SK-N-SH (cell line): ENCODE data around the gene LDHD. TPM values are rescaled to one million over a fixed set of nuclear protein-coding genes. Genes with fewer than 3 reads are reported as not detected.
A peak's percentile ranks its signal among the peaks of the same experiment; 100 is the strongest.

Experiments used
- CTCF ChIA-PET: fragments of 300-600, 350-600 bp; formaldehyde crosslinking; extraction: SDS; loops from one replicate; lab custom pipeline; 2021; lab: Yijun Ruan, JAX
- POLR2A ChIA-PET: fragments of 350-600 bp; sonication (Branson Sonifier 250); formaldehyde crosslinking; extraction: SDS; loops from one replicate; lab custom pipeline; 2020; ENCODE audit warnings: antibody characterized with exemption, inconsistent platforms; lab: Yijun Ruan, JAX
- DNase-seq: peaks from one replicate; pipeline ENCODE4 v3.0.0; 2012
- H2AFZ ChIP-seq: fragments of 200-600 bp; sonication (generic); 2 replicates; pipeline ENCODE4 v1.8.1; 2016; ENCODE audit warnings: antibody characterized with exemption, mild to moderate bottlenecking, low read depth
- H3F3A ChIP-seq: fragments of 200-600 bp; sonication (generic); replicated peaks from 2 replicates; pipeline ENCODE3; 2016; ENCODE audit warnings: antibody characterized with exemption, mild to moderate bottlenecking; ENCODE audit not compliant: insufficient read depth
- H3K27ac ChIP-seq, 2 experiments: fragments of 200-500 bp in 1 of 2; fragments of 200-600 bp in 1 of 2; sonication (Bioruptor generic) in 1 of 2; sonication (generic), shearing (Covaris generic) in 1 of 2; 2 replicates each; pipeline versions ENCODE4 v1.5.1 to v1.6.1; 2014 to 2016; ENCODE audit warnings: low read depth in 2 of 2, inconsistent platforms in 1 of 2, low read length in 1 of 2, mild to moderate bottlenecking in 1 of 2, mixed read lengths in 1 of 2
- H3K27me3 ChIP-seq: fragments of 200-600 bp; sonication (generic), shearing (Covaris generic); 2 replicates; pipeline ENCODE4 v1.6.1; 2016; ENCODE audit warnings: mixed run types; ENCODE audit not compliant: insufficient read depth
- H3K36me3 ChIP-seq, 2 experiments: fragments of 200-500 bp in 1 of 2; fragments of 200-600 bp in 1 of 2; sonication (Bioruptor generic) in 1 of 2; sonication (generic) in 1 of 2; replicated peaks in 1 of 2; 2 replicates each; pipeline versions ENCODE3 to v1.5.1; 2014 to 2016; ENCODE audit warnings: low read length in 1 of 2, mild to moderate bottlenecking in 1 of 2; ENCODE audit not compliant: insufficient read depth in 2 of 2, control insufficient read depth in 1 of 2
- H3K4me1 ChIP-seq, 2 experiments: fragments of 200-500 bp in 1 of 2; fragments of 200-600 bp in 1 of 2; sonication (Bioruptor generic) in 1 of 2; sonication (generic), shearing (Covaris generic) in 1 of 2; 2 replicates each; pipeline versions ENCODE4 v1.5.1 to v1.6.1; 2014 to 2016; ENCODE audit warnings: low read depth in 1 of 2, low read length in 1 of 2, mixed run types in 1 of 2; ENCODE audit not compliant: insufficient read depth in 2 of 2, control insufficient read depth in 1 of 2
- H3K4me2 ChIP-seq: fragments of 200-600 bp; sonication (generic), shearing (Covaris generic); 2 replicates; pipeline ENCODE4 v1.6.1; 2017; ENCODE audit warnings: mixed run types
- H3K4me3 ChIP-seq, 2 experiments: fragments of 200-500 bp in 1 of 2; fragments of 200-600 bp in 1 of 2; sonication (Bioruptor generic) in 1 of 2; sonication (generic), shearing (Covaris generic) in 1 of 2; 2 replicates each; pipeline versions ENCODE4 v1.5.1 to v1.8.1; 2014 to 2016; ENCODE audit warnings: low read depth in 2 of 2, inconsistent platforms in 1 of 2, low read length in 1 of 2, mild to moderate bottlenecking in 1 of 2, mixed read lengths in 1 of 2, moderate library complexity in 1 of 2
- H3K79me2 ChIP-seq: fragments of 200-600 bp; sonication (generic); 2 replicates; pipeline ENCODE4 v1.8.1; 2017; ENCODE audit warnings: mild to moderate bottlenecking; ENCODE audit not compliant: insufficient read depth
- H3K9ac ChIP-seq: fragments of 200-600 bp; sonication (generic); 2 replicates; pipeline ENCODE4 v1.6.1; 2017; ENCODE audit warnings: mixed run types
- H3K9me2 ChIP-seq: fragments of 200-600 bp; sonication (generic); 2 replicates; pipeline ENCODE4 v1.6.1; 2017; ENCODE audit warnings: mixed run types
- H3K9me3 ChIP-seq: fragments of 200-600 bp; sonication (generic); 2 replicates; pipeline ENCODE4 v1.6.1; 2017; ENCODE audit warnings: mixed run types, mild to moderate bottlenecking, moderate library complexity
- H4K20me1 ChIP-seq: fragments of 200-600 bp; sonication (generic); 2 replicates; pipeline ENCODE4 v1.6.1; 2017; ENCODE audit warnings: mild to moderate bottlenecking, mixed run types; ENCODE audit not compliant: insufficient read depth
- CHD2 ChIP-seq: fragments of 150-350 bp; IDR thresholded peaks from 2 replicates; pipeline ENCODE4 v1.6.1; 2018; ENCODE audit warnings: low read length; ENCODE audit not compliant: partially characterized antibody
- EZH2phosphoT487 ChIP-seq: fragments of 200-600 bp; sonication (generic); IDR thresholded peaks from 2 replicates; pipeline ENCODE4 v1.6.1; 2017; ENCODE audit warnings: low read depth, mixed run types, mild to moderate bottlenecking, antibody characterized with exemption, moderate library complexity, borderline replicate concordance
- IRF3 ChIP-seq: fragments of 150-350 bp; IDR thresholded peaks from 2 replicates; pipeline ENCODE4 v1.6.1; 2016; ENCODE audit warnings: mild to moderate bottlenecking, low read depth, low read length
- MEF2A ChIP-seq: IDR thresholded peaks from 2 replicates; pipeline ENCODE4 v1.4.0; 2012; ENCODE audit warnings: low read depth, borderline replicate concordance
- NRF1 ChIP-seq: IDR thresholded peaks from 2 replicates; pipeline ENCODE4 v1.6.1; 2012; ENCODE audit warnings: low read depth, mild to moderate bottlenecking, low read length
- RAD21 ChIP-seq: IDR thresholded peaks from 2 replicates; pipeline ENCODE4 v1.6.1; 2012; ENCODE audit warnings: mild to moderate bottlenecking, low read length
- RXRA ChIP-seq: IDR thresholded peaks from 2 replicates; pipeline ENCODE4 v1.4.0; 2012; ENCODE audit warnings: low read depth, mild to moderate bottlenecking, borderline replicate concordance
- SMC3 ChIP-seq: IDR thresholded peaks from 2 replicates; pipeline ENCODE4 v1.6.1; 2012; ENCODE audit warnings: low read depth, low read length, improper control_type of control experiment
- TAF1 ChIP-seq: IDR thresholded peaks from 2 replicates; pipeline ENCODE4 v1.6.1; 2012; ENCODE audit warnings: low read depth, mild to moderate bottlenecking, low read length, moderate library complexity, borderline replicate concordance
- WGBS: methylation state at CpG from one replicate; pipeline ENCODE4 v1.1.6; 2017; ENCODE audit warnings: low lambda C conversion rate; 5-methylcytosine and 5-hydroxymethylcytosine counted together
- polyA plus RNA-seq, 3 experiments: library from polyadenylated mRNA; depleted of rRNA; stranded (reverse); fragments of >200 nt; gene quantifications; 2 replicates each; pipeline ENCODE4 v1.2.3, GENCODE V29; 2012
- TF ChIP-seq, protein P1 (sequence below): IDR thresholded peaks from 2 replicates; pipeline ENCODE4; 2012
- TF ChIP-seq, protein P2 (sequence below): fragments of 150-350 bp; IDR thresholded peaks from 2 replicates; pipeline ENCODE4 v1.6.1; 2017; ENCODE audit warnings: antibody characterized with exemption, low read length, low read depth, borderline replicate concordance
- TF ChIP-seq, protein P3 (sequence below): IDR thresholded peaks from 2 replicates; pipeline ENCODE4 v1.4.0; 2012; ENCODE audit warnings: low read depth, borderline replicate concordance
- TF ChIP-seq, protein P4 (sequence below): IDR thresholded peaks from 2 replicates; pipeline ENCODE4 v1.4.0; 2012; ENCODE audit warnings: low read depth, borderline replicate concordance

The LDHD gene
- polyA plus RNA-seq, 1 of the 3 experiments (the other 2 are of a cell fraction), result 0.53 TPM

DNA sequence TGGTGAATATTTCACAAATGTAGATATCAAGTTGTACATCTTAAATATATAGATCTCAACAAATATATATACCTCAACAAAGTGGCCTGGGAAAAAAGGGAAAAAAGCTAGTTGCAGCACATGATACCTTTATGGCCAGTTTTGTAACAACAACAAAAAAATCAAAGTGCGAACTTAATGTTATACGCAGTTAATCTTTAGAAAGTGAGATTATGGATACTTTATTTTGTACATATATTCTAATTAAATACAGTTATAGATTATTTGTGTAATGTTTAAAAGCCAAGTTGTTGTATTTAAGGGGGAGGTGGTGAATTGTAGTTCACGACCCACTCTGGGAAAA lies 31.4 kb upstream of the LDHD start:
- CTCF ChIA-PET, result interaction anchor here (1.1 to 1.6 kb wide), 2 partner anchors 37 to 51 kb away, joined by 4 read pairs; no protein-coding TSS in a partner anchor

GRCh38 chr16:75143941-75144340 lies 27.4 kb upstream of the LDHD start:
- CTCF ChIA-PET, result no interaction called here
- H3K4me3 ChIP-seq, result no peak overlapping the region
- no peaks in the 10 kb centered on the region for H3K9me2 ChIP-seq
- POLR2A ChIA-PET, result interaction anchor here (0.6 kb wide), 1 partner anchor 14 kb away, joined by 4 read pairs; no protein-coding TSS in a partner anchor
- WGBS, result 76% methylated on average over 6 of the region's 6 CpGs
- H3K79me2 ChIP-seq, result peaks cover 1% of the 10 kb centered on the region
- no peaks in the 10 kb centered on the region for H3F3A ChIP-seq
- DNase-seq, result no peak
- no peaks in the 10 kb centered on the region for H3K36me3 ChIP-seq
- TF ChIP-seq MEF2A (no peak), IRF3 (no peak), RAD21 (no peak), EZH2phosphoT487 (no peak), RXRA (no peak), SMC3 (no peak), CHD2 (no peak)
- TF ChIP-seq, protein P1, sequence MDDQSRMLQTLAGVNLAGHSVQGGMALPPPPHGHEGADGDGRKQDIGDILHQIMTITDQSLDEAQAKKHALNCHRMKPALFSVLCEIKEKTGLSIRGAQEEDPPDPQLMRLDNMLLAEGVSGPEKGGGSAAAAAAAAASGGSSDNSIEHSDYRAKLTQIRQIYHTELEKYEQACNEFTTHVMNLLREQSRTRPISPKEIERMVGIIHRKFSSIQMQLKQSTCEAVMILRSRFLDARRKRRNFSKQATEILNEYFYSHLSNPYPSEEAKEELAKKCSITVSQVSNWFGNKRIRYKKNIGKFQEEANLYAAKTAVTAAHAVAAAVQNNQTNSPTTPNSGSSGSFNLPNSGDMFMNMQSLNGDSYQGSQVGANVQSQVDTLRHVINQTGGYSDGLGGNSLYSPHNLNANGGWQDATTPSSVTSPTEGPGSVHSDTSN, result no peak
- TF ChIP-seq, protein P2, sequence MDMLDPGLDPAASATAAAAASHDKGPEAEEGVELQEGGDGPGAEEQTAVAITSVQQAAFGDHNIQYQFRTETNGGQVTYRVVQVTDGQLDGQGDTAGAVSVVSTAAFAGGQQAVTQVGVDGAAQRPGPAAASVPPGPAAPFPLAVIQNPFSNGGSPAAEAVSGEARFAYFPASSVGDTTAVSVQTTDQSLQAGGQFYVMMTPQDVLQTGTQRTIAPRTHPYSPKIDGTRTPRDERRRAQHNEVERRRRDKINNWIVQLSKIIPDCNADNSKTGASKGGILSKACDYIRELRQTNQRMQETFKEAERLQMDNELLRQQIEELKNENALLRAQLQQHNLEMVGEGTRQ, result no peak
- TF ChIP-seq, protein P3, sequence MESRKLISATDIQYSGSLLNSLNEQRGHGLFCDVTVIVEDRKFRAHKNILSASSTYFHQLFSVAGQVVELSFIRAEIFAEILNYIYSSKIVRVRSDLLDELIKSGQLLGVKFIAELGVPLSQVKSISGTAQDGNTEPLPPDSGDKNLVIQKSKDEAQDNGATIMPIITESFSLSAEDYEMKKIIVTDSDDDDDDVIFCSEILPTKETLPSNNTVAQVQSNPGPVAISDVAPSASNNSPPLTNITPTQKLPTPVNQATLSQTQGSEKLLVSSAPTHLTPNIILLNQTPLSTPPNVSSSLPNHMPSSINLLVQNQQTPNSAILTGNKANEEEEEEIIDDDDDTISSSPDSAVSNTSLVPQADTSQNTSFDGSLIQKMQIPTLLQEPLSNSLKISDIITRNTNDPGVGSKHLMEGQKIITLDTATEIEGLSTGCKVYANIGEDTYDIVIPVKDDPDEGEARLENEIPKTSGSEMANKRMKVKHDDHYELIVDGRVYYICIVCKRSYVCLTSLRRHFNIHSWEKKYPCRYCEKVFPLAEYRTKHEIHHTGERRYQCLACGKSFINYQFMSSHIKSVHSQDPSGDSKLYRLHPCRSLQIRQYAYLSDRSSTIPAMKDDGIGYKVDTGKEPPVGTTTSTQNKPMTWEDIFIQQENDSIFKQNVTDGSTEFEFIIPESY, result no peak
- TF ChIP-seq, protein P4, sequence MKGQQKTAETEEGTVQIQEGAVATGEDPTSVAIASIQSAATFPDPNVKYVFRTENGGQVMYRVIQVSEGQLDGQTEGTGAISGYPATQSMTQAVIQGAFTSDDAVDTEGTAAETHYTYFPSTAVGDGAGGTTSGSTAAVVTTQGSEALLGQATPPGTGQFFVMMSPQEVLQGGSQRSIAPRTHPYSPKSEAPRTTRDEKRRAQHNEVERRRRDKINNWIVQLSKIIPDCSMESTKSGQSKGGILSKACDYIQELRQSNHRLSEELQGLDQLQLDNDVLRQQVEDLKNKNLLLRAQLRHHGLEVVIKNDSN, result no peak
- no peak overlapping the region for H2AFZ ChIP-seq
- no peaks in the 10 kb centered on the region for H3K27me3 ChIP-seq
- no peaks in the 10 kb centered on the region for H3K9me3 ChIP-seq
- no peak overlapping the region for H3K4me2 ChIP-seq
- H4K20me1 ChIP-seq, result no peaks in the 10 kb centered on the region
- H3K4me1 ChIP-seq, result no peaks in the 10 kb centered on the region
- H3K27ac ChIP-seq, result no peak overlapping the region
- H3K9ac ChIP-seq, result no peak overlapping the region

More for the DNA sequence above, 31.4 kb upstream of the LDHD start:
- Histone ChIP-seq H3K79me2 (peaks cover 41% of the 10 kb centered on the region), H3K27me3 (no peaks in the 10 kb centered on the region), H3K36me3 (peaks cover 0 to 27% of the 10 kb centered on the region in 2 experiments), H3K4me2 (peak overlapping the region; percentile 89; the same call in 1 of the 2 replicates), H3K27ac (no peak overlapping the region), H3K9ac (peak overlapping the region; percentile 97; the same call in 1 of the 2 replicates), H3K4me1 (no peaks in the 10 kb centered on the region), H2AFZ (peak overlapping the region; percentile 90), H3K9me2 (no peaks in the 10 kb centered on the region), H3F3A (no peaks in the 10 kb centered on the region), H3K4me3 (peak overlapping the region; percentile 83 to 90; a peak in 3 of 4 replicates), H3K9me3 (peaks cover 19% of the 10 kb centered on the region), H4K20me1 (no peaks in the 10 kb centered on the region)
- POLR2A ChIA-PET, result no interaction called here
- DNase-seq, result no peak
- TF ChIP-seq TAF1 (no peak), NRF1 (no peak)
- 61% methylated on average over 3 of the region's 3 CpGs for WGBS
